MM.1S (cell line): ENCODE data around the gene TCF12.

Source experiments
- DNase-seq: peaks from one replicate; pipeline ENCODE4 v3.0.0-alpha.2; 2015
- H2AFZ ChIP-seq: fragments of 300-600 bp; sonication (generic); 2 replicates; pipeline ENCODE4 v1.6.0; 2016; ENCODE audit warnings: antibody characterized with exemption, low read length
- H3F3A ChIP-seq: fragments of 300-600 bp; sonication (generic); 2 replicates; pipeline ENCODE4 v1.6.1; 2016; ENCODE audit warnings: mild to moderate bottlenecking, antibody characterized with exemption, low read length, moderate library complexity, mixed read lengths; ENCODE audit not compliant: insufficient read depth
- H3K27ac ChIP-seq: fragments of 300-600 bp; sonication (generic); 2 replicates; pipeline ENCODE4 v1.5.1; 2016; ENCODE audit warnings: mild to moderate bottlenecking, low read length
- H3K27me3 ChIP-seq: fragments of 300-600 bp; sonication (generic); replicated peaks from 2 replicates; pipeline ENCODE4 v1.6.0; 2016; ENCODE audit warnings: low read length; ENCODE audit not compliant: insufficient read depth
- H3K36me3 ChIP-seq: fragments of 300-600 bp; sonication (generic); replicated peaks from 2 replicates; pipeline ENCODE4 v1.6.1; 2016; ENCODE audit warnings: mild to moderate bottlenecking, low read length, mixed read lengths; ENCODE audit not compliant: insufficient read depth
- H3K4me1 ChIP-seq: fragments of 300-600 bp; sonication (generic); 2 replicates; pipeline ENCODE4 v1.6.1; 2016; ENCODE audit warnings: low read length, mixed read lengths
- H3K4me2 ChIP-seq: fragments of 300-600 bp; sonication (generic); 2 replicates; pipeline ENCODE4 v1.6.0; 2016; ENCODE audit warnings: low read depth, low read length
- H3K4me3 ChIP-seq: fragments of 300-600 bp; sonication (generic); 2 replicates; pipeline ENCODE4 v1.5.1; 2016; ENCODE audit warnings: low read length, mixed read lengths
- H3K79me2 ChIP-seq: fragments of 300-600 bp; sonication (generic); 2 replicates; pipeline ENCODE4 v1.6.1; 2016; ENCODE audit warnings: mixed run types, low read length, mixed read lengths
- H3K9ac ChIP-seq: fragments of 300-600 bp; sonication (generic); 2 replicates; pipeline ENCODE4 v1.6.1; 2016; ENCODE audit warnings: low read length, mixed read lengths
- H3K9me2 ChIP-seq: fragments of 300-600 bp; sonication (generic); replicated peaks from 2 replicates; pipeline ENCODE4 v1.6.1; 2016; ENCODE audit warnings: mild to moderate bottlenecking, low read length, mixed read lengths; ENCODE audit not compliant: insufficient read depth
- H3K9me3 ChIP-seq: fragments of 300-600 bp; sonication (generic); replicated peaks from 2 replicates; pipeline ENCODE4 v1.6.1; 2016; ENCODE audit warnings: mild to moderate bottlenecking, low read length, mixed read lengths; ENCODE audit not compliant: insufficient read depth
- H4K20me1 ChIP-seq: fragments of 300-600 bp; sonication (generic); 2 replicates; pipeline ENCODE4 v1.6.1; 2016; ENCODE audit warnings: mild to moderate bottlenecking, low read length, moderate library complexity, mixed read lengths; ENCODE audit not compliant: insufficient read depth
- EZH2 ChIP-seq: fragments of 300-600 bp; sonication (generic); optimal IDR thresholded peaks from 2 replicates; pipeline ENCODE3; 2017; ENCODE audit warnings: low read depth, mild to moderate bottlenecking, antibody characterized with exemption, low read length, mixed read lengths
- EZH2phosphoT487 ChIP-seq: fragments of 300-600 bp; sonication (generic); IDR thresholded peaks from 2 replicates; pipeline ENCODE4 v1.6.1; 2018; ENCODE audit warnings: antibody characterized with exemption, low read length
- TF ChIP-seq, protein P1 (sequence below): fragments of 300-600 bp; sonication (generic); IDR thresholded peaks from 2 replicates; pipeline ENCODE4 v1.5.1; 2016; ENCODE audit warnings: antibody characterized with exemption, low read length, mixed read lengths

The TCF12 gene

DNA sequence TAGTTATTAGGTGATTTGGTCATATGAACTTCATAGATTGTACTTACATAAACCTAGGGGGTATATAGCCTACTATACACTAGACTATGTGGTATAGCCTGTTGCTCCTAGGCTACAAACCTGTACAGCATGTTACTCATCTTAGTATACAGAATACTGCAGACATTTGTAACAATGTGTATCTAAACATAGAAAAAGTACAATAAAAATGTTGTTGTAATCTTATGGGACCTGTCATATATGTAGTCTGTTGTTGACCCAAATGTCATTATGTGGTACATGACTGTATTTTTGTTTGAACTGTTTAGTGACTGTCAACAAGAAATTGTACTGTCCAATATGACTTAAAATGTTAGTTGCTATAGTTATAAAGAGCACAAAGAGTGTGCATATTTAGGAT lies 69.8 kb downstream of the TCF12 start:
- Histone ChIP-seq H3K4me3 (no peak overlapping the region), H3K9ac (no peak overlapping the region), H4K20me1 (no peaks in the 10 kb centered on the region), H3K9me2 (no peaks in the 10 kb centered on the region), H3K9me3 (no peaks in the 10 kb centered on the region), H3K27ac (no peak overlapping the region), H3K4me2 (no peak overlapping the region), H3K4me1 (no peaks in the 10 kb centered on the region; the same call in 1 of the 2 replicates), H3K27me3 (no peaks in the 10 kb centered on the region), H3F3A (no peaks in the 10 kb centered on the region), H2AFZ (no peak overlapping the region), H3K36me3 (no peaks in the 10 kb centered on the region), H3K79me2 (peaks cover 14% of the 10 kb centered on the region)
- DNase-seq: no peak
- no peak for TF ChIP-seq EZH2
- TF ChIP-seq, protein P1, sequence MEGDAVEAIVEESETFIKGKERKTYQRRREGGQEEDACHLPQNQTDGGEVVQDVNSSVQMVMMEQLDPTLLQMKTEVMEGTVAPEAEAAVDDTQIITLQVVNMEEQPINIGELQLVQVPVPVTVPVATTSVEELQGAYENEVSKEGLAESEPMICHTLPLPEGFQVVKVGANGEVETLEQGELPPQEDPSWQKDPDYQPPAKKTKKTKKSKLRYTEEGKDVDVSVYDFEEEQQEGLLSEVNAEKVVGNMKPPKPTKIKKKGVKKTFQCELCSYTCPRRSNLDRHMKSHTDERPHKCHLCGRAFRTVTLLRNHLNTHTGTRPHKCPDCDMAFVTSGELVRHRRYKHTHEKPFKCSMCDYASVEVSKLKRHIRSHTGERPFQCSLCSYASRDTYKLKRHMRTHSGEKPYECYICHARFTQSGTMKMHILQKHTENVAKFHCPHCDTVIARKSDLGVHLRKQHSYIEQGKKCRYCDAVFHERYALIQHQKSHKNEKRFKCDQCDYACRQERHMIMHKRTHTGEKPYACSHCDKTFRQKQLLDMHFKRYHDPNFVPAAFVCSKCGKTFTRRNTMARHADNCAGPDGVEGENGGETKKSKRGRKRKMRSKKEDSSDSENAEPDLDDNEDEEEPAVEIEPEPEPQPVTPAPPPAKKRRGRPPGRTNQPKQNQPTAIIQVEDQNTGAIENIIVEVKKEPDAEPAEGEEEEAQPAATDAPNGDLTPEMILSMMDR: no peak
- no peak for TF ChIP-seq EZH2phosphoT487

DNA sequence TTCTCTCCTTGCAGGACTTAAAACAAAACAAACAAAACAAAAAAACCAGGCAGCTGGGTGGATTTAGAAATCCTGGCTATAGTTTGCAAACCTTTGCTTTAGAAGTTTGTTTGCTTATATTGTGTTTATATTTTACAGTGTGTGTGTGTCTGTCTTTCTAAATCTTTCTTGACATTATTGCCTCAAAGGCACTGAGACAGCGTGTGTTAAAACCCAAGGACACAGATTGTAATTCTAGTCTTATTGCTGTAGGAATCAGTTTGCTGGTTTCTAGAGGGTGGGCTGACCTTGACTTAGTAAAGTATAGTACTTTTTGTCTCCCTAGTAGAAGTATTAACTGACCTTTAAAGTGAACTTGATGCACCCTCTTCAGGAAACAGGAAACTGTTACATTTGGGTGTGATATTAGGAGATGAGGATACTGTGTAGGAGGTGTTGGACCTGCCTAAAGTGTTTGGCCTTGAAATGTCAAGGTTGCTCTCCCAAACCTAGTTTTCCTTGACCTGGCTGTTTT lies 71.0 kb downstream of the TCF12 start:
- no peak overlapping the region for H2AFZ ChIP-seq
- H3K79me2 ChIP-seq: peaks cover 14% of the 10 kb centered on the region
- TF ChIP-seq EZH2 (no peak), EZH2phosphoT487 (no peak)
- TF ChIP-seq, protein P1: no peak
- no peak overlapping the region for H3K4me2 ChIP-seq
- H3K4me3 ChIP-seq: no peak overlapping the region
- no peaks in the 10 kb centered on the region; the same call in 1 of the 2 replicates for H3K4me1 ChIP-seq
- no peak overlapping the region for H3K9ac ChIP-seq
- no peaks in the 10 kb centered on the region for H3K9me2 ChIP-seq
- H3K36me3 ChIP-seq: no peaks in the 10 kb centered on the region; the same call in 1 of the 2 replicates
- no peak for DNase-seq
- H3K27me3 ChIP-seq: no peaks in the 10 kb centered on the region
- H3K27ac ChIP-seq: no peak overlapping the region
- H4K20me1 ChIP-seq: no peaks in the 10 kb centered on the region
- H3K9me3 ChIP-seq: no peaks in the 10 kb centered on the region
- H3F3A ChIP-seq: no peaks in the 10 kb centered on the region

DNA sequence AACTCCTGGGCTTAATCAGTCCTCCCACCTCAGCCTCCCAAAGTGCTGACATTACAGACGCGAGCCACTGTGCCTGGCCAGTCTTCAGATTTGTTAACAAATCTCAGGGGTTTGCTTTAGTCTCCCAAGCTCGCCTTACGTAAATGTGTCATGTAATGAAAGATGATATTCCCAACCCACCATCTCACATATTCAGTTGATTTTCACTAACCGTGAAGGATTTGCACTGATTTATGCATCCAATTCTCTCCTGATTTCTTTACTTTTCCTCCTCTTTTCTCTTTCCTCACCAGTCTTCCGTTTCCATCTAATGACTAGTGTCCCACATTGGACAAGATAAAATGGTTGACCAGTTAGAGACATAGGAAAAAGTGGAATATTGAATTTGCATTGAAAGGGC lies 72.6 kb downstream of the TCF12 start:
- Histone ChIP-seq H3F3A (no peaks in the 10 kb centered on the region), H3K79me2 (peaks cover 9% of the 10 kb centered on the region), H3K27ac (no peak overlapping the region), H4K20me1 (no peaks in the 10 kb centered on the region), H3K9me2 (no peaks in the 10 kb centered on the region), H3K9me3 (no peaks in the 10 kb centered on the region), H3K4me2 (no peak overlapping the region), H3K9ac (no peak overlapping the region), H3K27me3 (no peaks in the 10 kb centered on the region), H3K36me3 (no peaks in the 10 kb centered on the region; the same call in 1 of the 2 replicates), H3K4me3 (no peak overlapping the region), H2AFZ (no peak overlapping the region), H3K4me1 (no peaks in the 10 kb centered on the region)
- DNase-seq: no peak
- TF ChIP-seq, protein P1: no peak
- no peak for TF ChIP-seq EZH2
- no peak for TF ChIP-seq EZH2phosphoT487
